Prostate gland (tissue), 2 donors: Measurements from ENCODE around the gene CTNNA3.

ENCODE experiments used
- CTCF ChIP-seq, 4 experiments: fragments of 200-600 bp in 2 of 4; fragments of 450-650 bp in 2 of 4; sonication (generic) in 2 of 4; IDR thresholded peaks; 1 replicate in 3 of 4; 2 replicates in 1 of 4; pipeline ENCODE4 v1.5.1; 2016 to 2019; ENCODE audit warnings: antibody characterized with exemption in 4 of 4, mild to moderate bottlenecking in 2 of 4, moderate library complexity in 2 of 4
- POLR2A ChIP-seq: fragments of 450-650 bp; IDR thresholded peaks from one replicate; pipeline ENCODE4 v1.6.1; 2016; ENCODE audit warnings: antibody characterized with exemption, mild to moderate bottlenecking

- no peak for TF ChIP-seq POLR2A
- TF ChIP-seq CTCF (IDR thresholded peaks at IDR 0.05) = no peak
These were observed 1792.4 kb downstream of the CTNNA3 start for GRCh38 chr10:65903620-65904019.
